T-helper 1 cell (primary cell): ENCODE results near the gene MCTP2.

Source experiments
- DNase-seq, 5 donors: peaks; one replicate each; pipeline ENCODE4 v3.0.0-alpha.2; 2012 to 2020

MCTP2 gene

GRCh38 chr15:94354655-94355054, 123.3 kb downstream of the MCTP2 start:
- DNase-seq = no peak

GRCh38 chr15:94359716-94360115, 128.4 kb downstream of the MCTP2 start:
- DNase-seq = no peak

GRCh38 chr15:94360251-94360685, 128.9 kb downstream of the MCTP2 start:
- no peak for DNase-seq

- no peak for DNase-seq
These were observed 131.2 kb downstream of the MCTP2 start for GRCh38 chr15:94362385-94363092.

- DNase-seq = no peak
These were observed 132.0 kb downstream of the MCTP2 start for GRCh38 chr15:94363382-94363781.

GRCh38 chr15:94366781-94367180, 135.4 kb downstream of the MCTP2 start:
- no peak for DNase-seq

- DNase-seq = no peak
These were observed 136.6 kb downstream of the MCTP2 start for GRCh38 chr15:94367726-94368535.

GRCh38 chr15:94370206-94370935, 139.0 kb downstream of the MCTP2 start:
- no peak for DNase-seq

- DNase-seq = no peak
These were observed 139.6 kb downstream of the MCTP2 start for GRCh38 chr15:94370936-94371285.

- no peak for DNase-seq
These were observed 141.5 kb downstream of the MCTP2 start for GRCh38 chr15:94372821-94373220.

GRCh38 chr15:94375997-94376396, 144.6 kb downstream of the MCTP2 start:
- DNase-seq = no peak

- no peak for DNase-seq
These were observed 148.6 kb downstream of the MCTP2 start for GRCh38 chr15:94379986-94380385.

GRCh38 chr15:94380798-94381197, 149.4 kb downstream of the MCTP2 start:
- DNase-seq = no peak

GRCh38 chr15:94381384-94381783, 150.0 kb downstream of the MCTP2 start:
- no peak for DNase-seq

- DNase-seq = no peak
These were observed 151.7 kb downstream of the MCTP2 start for GRCh38 chr15:94383041-94383440.

- DNase-seq = no peak
These were observed 152.3 kb downstream of the MCTP2 start for GRCh38 chr15:94383706-94384105.

- no peak for DNase-seq
These were observed 154.1 kb downstream of the MCTP2 start for GRCh38 chr15:94385441-94385840.

- no peak for DNase-seq
These were observed 155.0 kb downstream of the MCTP2 start for GRCh38 chr15:94386351-94386750.

- DNase-seq = no peak
These were observed 156.1 kb downstream of the MCTP2 start for GRCh38 chr15:94387442-94387841.

GRCh38 chr15:94387849-94388441, 156.6 kb downstream of the MCTP2 start:
- DNase-seq = peak in 1 of 5 donors; percentile 28

- no peak for DNase-seq
These were observed 164.3 kb downstream of the MCTP2 start for GRCh38 chr15:94395640-94396039.

- no peak for DNase-seq
These were observed 166.0 kb downstream of the MCTP2 start for GRCh38 chr15:94397337-94397736.

GRCh38 chr15:94398001-94398400, 166.6 kb downstream of the MCTP2 start:
- DNase-seq = no peak
